ENCODE data around the gene ARHGAP18. TPM values are rescaled to one million over a fixed set of nuclear protein-coding genes. Genes with fewer than 3 reads are reported as not detected.
A peak's percentile ranks its signal among the peaks of the same experiment; 100 is the strongest.

Gene ARHGAP18
- total RNA-seq, 1 donor from 2014 or later, result 38.6 TPM

DNA sequence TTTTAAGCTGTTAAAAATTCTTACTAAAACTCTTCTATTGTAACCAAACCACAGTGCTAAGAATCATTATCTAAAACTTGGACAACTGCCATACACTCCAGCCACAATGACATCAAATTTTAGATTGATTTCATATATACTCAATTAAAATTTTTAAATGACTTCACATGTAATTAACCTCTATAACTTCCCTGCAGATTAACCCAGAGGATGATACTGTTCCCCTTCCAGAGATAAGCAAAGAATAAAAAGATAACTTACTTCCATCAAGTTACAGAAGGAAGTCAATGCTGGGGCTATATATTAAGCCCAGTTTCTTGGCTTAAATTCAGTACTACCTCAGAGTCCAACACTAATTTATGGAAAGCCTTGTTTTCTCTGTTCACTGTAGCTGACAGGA is 71.3 kb downstream of the ARHGAP18 start:
- FAIRE-seq, result no peak
- H3K9me3 Mint-ChIP-seq (ENCODE audit: unreplicated experiment), result no peaks in the 10 kb centered on the region

GRCh38 chr6:129638055-129638684 is 71.8 kb downstream of the ARHGAP18 start:
- Mint-ChIP-seq H3K27ac (ENCODE audit: unreplicated experiment) (peak overlapping the region; percentile 54), H3K4me3 (ENCODE audit: unreplicated experiment) (no peak overlapping the region), H3K9me3 (ENCODE audit: unreplicated experiment) (no peaks in the 10 kb centered on the region), H3K36me3 (ENCODE audit: low read depth, unreplicated experiment) (peaks cover 13% of the 10 kb centered on the region), H3K4me1 (ENCODE audit: low read depth, unreplicated experiment) (peaks cover 42% of the 10 kb centered on the region), H3K27me3 (ENCODE audit: low read depth, unreplicated experiment) (no peaks in the 10 kb centered on the region)
- H3K27ac ChIP-seq (ENCODE audit: low read depth, low read length), result peak overlapping the region; percentile 35
- no peaks in the 10 kb centered on the region for H4K20me1 ChIP-seq (ENCODE audit: insufficient read depth, low read length)
- H3K36me3 ChIP-seq (ENCODE audit: insufficient read depth, low read length), result peaks cover 3% of the 10 kb centered on the region
- TF ChIP-seq EZH2 (IDR thresholded peaks at IDR 0.05; ENCODE audit: insufficient read depth, low read length), result no peak
- TF ChIP-seq, protein P1, sequence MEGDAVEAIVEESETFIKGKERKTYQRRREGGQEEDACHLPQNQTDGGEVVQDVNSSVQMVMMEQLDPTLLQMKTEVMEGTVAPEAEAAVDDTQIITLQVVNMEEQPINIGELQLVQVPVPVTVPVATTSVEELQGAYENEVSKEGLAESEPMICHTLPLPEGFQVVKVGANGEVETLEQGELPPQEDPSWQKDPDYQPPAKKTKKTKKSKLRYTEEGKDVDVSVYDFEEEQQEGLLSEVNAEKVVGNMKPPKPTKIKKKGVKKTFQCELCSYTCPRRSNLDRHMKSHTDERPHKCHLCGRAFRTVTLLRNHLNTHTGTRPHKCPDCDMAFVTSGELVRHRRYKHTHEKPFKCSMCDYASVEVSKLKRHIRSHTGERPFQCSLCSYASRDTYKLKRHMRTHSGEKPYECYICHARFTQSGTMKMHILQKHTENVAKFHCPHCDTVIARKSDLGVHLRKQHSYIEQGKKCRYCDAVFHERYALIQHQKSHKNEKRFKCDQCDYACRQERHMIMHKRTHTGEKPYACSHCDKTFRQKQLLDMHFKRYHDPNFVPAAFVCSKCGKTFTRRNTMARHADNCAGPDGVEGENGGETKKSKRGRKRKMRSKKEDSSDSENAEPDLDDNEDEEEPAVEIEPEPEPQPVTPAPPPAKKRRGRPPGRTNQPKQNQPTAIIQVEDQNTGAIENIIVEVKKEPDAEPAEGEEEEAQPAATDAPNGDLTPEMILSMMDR (IDR thresholded peaks at IDR 0.05; ENCODE audit: insufficient read depth, low read depth, low read length), result no peak
- no peaks in the 10 kb centered on the region for H3K27me3 ChIP-seq (ENCODE audit: insufficient read depth, low read length)
- DNase-seq (ENCODE audit: low read depth) (peak; percentile 71), FAIRE-seq (no peak)
- H3K4me2 ChIP-seq (ENCODE audit: low read length), result peak overlapping the region; percentile 26
- H3K4me3 ChIP-seq (ENCODE audit: insufficient read depth, low read depth, low read length), result no peak overlapping the region
- H3K9me3 ChIP-seq (ENCODE audit: insufficient read depth, low read depth, low read length), result no peaks in the 10 kb centered on the region
- H3K4me1 ChIP-seq (ENCODE audit: insufficient read depth, low read length), result peaks cover 25% of the 10 kb centered on the region
- H3K79me2 ChIP-seq (ENCODE audit: insufficient read depth, low read length), result peaks cover 3% of the 10 kb centered on the region
- H2AFZ ChIP-seq (ENCODE audit: low read depth, low read length), result no peak overlapping the region
- H3K9ac ChIP-seq (ENCODE audit: low read length), result peak overlapping the region; percentile 4

More for the DNA sequence above, 71.3 kb downstream of the ARHGAP18 start:
- Mint-ChIP-seq H3K27ac (ENCODE audit: unreplicated experiment) (peak overlapping the region; percentile 38), H3K27me3 (ENCODE audit: low read depth, unreplicated experiment) (no peaks in the 10 kb centered on the region), H3K4me1 (ENCODE audit: low read depth, unreplicated experiment) (peaks cover 43% of the 10 kb centered on the region), H3K36me3 (ENCODE audit: low read depth, unreplicated experiment) (peaks cover 13% of the 10 kb centered on the region), H3K4me3 (ENCODE audit: unreplicated experiment) (no peak overlapping the region)
- no peak overlapping the region for H3K4me3 ChIP-seq (ENCODE audit: insufficient read depth, low read depth, low read length)
- no peaks in the 10 kb centered on the region for H4K20me1 ChIP-seq (ENCODE audit: insufficient read depth, low read length)
- H3K4me2 ChIP-seq (ENCODE audit: low read length), result peak overlapping the region; percentile 26
- peaks cover 3% of the 10 kb centered on the region for H3K79me2 ChIP-seq (ENCODE audit: insufficient read depth, low read length)
- peak; percentile 22 for DNase-seq (ENCODE audit: low read depth)
- peak overlapping the region; percentile 35 for H3K27ac ChIP-seq (ENCODE audit: low read depth, low read length)
- peaks cover 27% of the 10 kb centered on the region for H3K4me1 ChIP-seq (ENCODE audit: insufficient read depth, low read length)
- peaks cover 3% of the 10 kb centered on the region for H3K36me3 ChIP-seq (ENCODE audit: insufficient read depth, low read length)
- H3K9me3 ChIP-seq (ENCODE audit: insufficient read depth, low read depth, low read length), result no peaks in the 10 kb centered on the region
- H3K9ac ChIP-seq (ENCODE audit: low read length), result no peak overlapping the region
- H3K27me3 ChIP-seq (ENCODE audit: insufficient read depth, low read length), result no peaks in the 10 kb centered on the region
- no peak overlapping the region for H2AFZ ChIP-seq (ENCODE audit: low read depth, low read length)
- no peak for TF ChIP-seq EZH2 (IDR thresholded peaks at IDR 0.05; ENCODE audit: insufficient read depth, low read length)
- TF ChIP-seq, protein P1 (IDR thresholded peaks at IDR 0.05; ENCODE audit: insufficient read depth, low read depth, low read length), result no peak
